Gastroesophageal sphincter (tissue), 4 donors: ENCODE measurements around the gene EEF2. TPM values are rescaled to one million over a fixed set of nuclear protein-coding genes. Genes with fewer than 3 reads are reported as not detected.
A peak's percentile ranks its signal among the peaks of the same experiment; 100 is the strongest.

Experiments used
- ATAC-seq: fragments of 150-250 bp; one replicate; pipeline ENCODE4 v1.9.1; 2016; ENCODE audit warnings: mild to moderate bottlenecking, moderate library complexity
- H3K27ac ChIP-seq, 4 donors: fragments of 200-600 bp; sonication (generic) in 3 of 4; 1 replicate in 3 of 4; 2 replicates in 1 of 4; pipeline ENCODE4 v1.5.1; 2016 to 2019
- H3K27me3 ChIP-seq: fragments of 200-600 bp; sonication (generic); one replicate; pipeline ENCODE4 v1.5.1; 2019
- H3K36me3 ChIP-seq, 2 donors: fragments of 200-600 bp; sonication (generic); one replicate each; pipeline ENCODE4 v1.5.1; 2019; ENCODE audit warnings: control low read depth in 1 of 2
- H3K4me1 ChIP-seq, 3 donors: fragments of 200-600 bp; sonication (generic); 1 replicate in 2 of 3; 2 replicates in 1 of 3; pipeline ENCODE4 v1.5.1; 2016 to 2019; ENCODE audit warnings: control low read depth in 2 of 3
- H3K4me3 ChIP-seq, 2 donors: fragments of 200-600 bp; sonication (generic); one replicate each; pipeline ENCODE4 v1.5.1; 2019; ENCODE audit warnings: mild to moderate bottlenecking in 1 of 2, moderate library complexity in 1 of 2
- H3K9me3 ChIP-seq, 3 donors: fragments of 200-600 bp; sonication (generic); one replicate each; pipeline ENCODE4 v1.5.1; 2017 to 2019; ENCODE audit warnings: control low read depth in 2 of 3
- EP300 ChIP-seq: sonication (generic); formaldehyde crosslinking; IDR thresholded peaks from one replicate; pipeline ENCODE4 v1.6.1; 2017; ENCODE audit warnings: antibody characterized with exemption, mild to moderate bottlenecking
- POLR2A ChIP-seq, 2 donors: fragments of 450-650 bp; IDR thresholded peaks; one replicate each; pipeline ENCODE4 v1.6.1; 2017; ENCODE audit warnings: antibody characterized with exemption in 2 of 2, mild to moderate bottlenecking in 2 of 2, moderate library complexity in 1 of 2
- POLR2AphosphoS5 ChIP-seq: sonication (generic); formaldehyde crosslinking; IDR thresholded peaks from one replicate; pipeline ENCODE4 v1.6.1; 2017; ENCODE audit warnings: antibody characterized with exemption
- WGBS, 2 donors: methylation state at CpG; one replicate each; pipeline ENCODE4 v1.1.5; 2018; ENCODE audit warnings: low coverage in 1 of 2; 5-methylcytosine and 5-hydroxymethylcytosine counted together
- total RNA-seq, 4 donors: library from RNA; depleted of rRNA; stranded (reverse); fragments of >200 nt; gene quantifications; one replicate each; pipeline ENCODE4 v1.1.0, GENCODE V29; 2016
- TF ChIP-seq, protein P1 (sequence below), 4 experiments: fragments of 200-600 bp in 2 of 4; fragments of 450-650 bp in 2 of 4; sonication (generic) in 1 of 4; IDR thresholded peaks; one replicate each; pipeline ENCODE4 v1.5.1; 2017 to 2019; ENCODE audit warnings: antibody characterized with exemption in 4 of 4, mild to moderate bottlenecking in 2 of 4, moderate library complexity in 2 of 4

Gene EEF2
- total RNA-seq, 4 donors from 2014 or later, result 2,212 to 2,463 (median 2,311) TPM

DNA sequence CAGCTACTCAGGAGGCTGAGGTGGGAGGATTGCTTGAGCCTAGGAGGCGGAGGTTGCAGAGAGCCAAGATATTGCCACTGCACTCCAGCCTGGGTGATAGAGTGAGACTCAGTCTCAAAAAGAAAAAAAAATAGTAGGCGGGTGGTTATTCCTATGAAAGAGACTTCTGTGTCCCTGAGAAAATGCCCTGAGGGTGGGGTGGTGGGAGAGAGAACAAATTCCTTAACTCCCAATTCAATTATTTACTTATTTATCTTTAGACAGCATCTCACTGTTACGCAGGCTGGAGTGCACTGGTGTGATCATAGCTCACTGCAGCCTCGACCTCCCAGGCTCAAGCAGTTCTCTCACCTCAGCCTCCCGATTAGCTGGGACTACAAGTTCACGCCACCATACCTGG is 10.3 kb upstream of the EEF2 start:
- no peak for ATAC-seq
- H3K27ac ChIP-seq, result no peak overlapping the region

DNA sequence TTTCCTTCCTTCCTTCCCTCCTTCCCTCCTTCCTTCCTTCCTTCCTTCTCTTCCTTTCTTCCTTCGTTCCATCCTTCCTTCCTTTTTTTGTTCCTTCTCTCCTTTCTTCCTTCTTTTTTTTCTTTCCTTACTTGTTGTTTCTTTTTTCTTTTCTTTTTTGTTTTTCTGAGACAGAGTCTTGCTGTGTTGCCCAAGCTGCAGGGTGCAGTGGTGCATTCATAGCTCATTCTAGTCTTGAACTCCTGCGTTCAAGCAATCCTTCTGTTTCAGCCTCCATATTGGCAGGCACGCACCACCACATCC is 5.5 kb upstream of the EEF2 start:
- TF ChIP-seq, protein P1, sequence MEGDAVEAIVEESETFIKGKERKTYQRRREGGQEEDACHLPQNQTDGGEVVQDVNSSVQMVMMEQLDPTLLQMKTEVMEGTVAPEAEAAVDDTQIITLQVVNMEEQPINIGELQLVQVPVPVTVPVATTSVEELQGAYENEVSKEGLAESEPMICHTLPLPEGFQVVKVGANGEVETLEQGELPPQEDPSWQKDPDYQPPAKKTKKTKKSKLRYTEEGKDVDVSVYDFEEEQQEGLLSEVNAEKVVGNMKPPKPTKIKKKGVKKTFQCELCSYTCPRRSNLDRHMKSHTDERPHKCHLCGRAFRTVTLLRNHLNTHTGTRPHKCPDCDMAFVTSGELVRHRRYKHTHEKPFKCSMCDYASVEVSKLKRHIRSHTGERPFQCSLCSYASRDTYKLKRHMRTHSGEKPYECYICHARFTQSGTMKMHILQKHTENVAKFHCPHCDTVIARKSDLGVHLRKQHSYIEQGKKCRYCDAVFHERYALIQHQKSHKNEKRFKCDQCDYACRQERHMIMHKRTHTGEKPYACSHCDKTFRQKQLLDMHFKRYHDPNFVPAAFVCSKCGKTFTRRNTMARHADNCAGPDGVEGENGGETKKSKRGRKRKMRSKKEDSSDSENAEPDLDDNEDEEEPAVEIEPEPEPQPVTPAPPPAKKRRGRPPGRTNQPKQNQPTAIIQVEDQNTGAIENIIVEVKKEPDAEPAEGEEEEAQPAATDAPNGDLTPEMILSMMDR (IDR thresholded peaks at IDR 0.05), result no peak
- TF ChIP-seq POLR2A (IDR thresholded peaks at IDR 0.05) (no peak), EP300 (no peak)
- Histone ChIP-seq H3K4me3 (no peak overlapping the region), H3K4me1 (peaks cover 5 to 28% (median 18%) of the 10 kb centered on the region in 3 donors), H3K36me3 (no peaks in the 10 kb centered on the region), H3K27ac (no peak overlapping the region), H3K27me3 (no peaks in the 10 kb centered on the region), H3K9me3 (no peaks in the 10 kb centered on the region)
- no peak for ATAC-seq
- WGBS, 2 donors, result 62 to 77% methylated on average over 3 of the region's 3 CpGs

More for the DNA sequence above, 10.3 kb upstream of the EEF2 start:
- WGBS, 2 donors, result 63 to 68% methylated on average over 1 to 5 of the region's 6 CpGs
- Histone ChIP-seq H3K4me3 (no peak overlapping the region), H3K9me3 (no peaks in the 10 kb centered on the region), H3K36me3 (no peaks in the 10 kb centered on the region), H3K4me1 (no peaks in the 10 kb centered on the region), H3K27me3 (no peaks in the 10 kb centered on the region)
- TF ChIP-seq EP300 (no peak), POLR2AphosphoS5 (no peak), POLR2A (IDR thresholded peaks at IDR 0.05) (no peak)
- TF ChIP-seq, protein P1 (IDR thresholded peaks at IDR 0.05), result no peak

GRCh38 chr19:3987619-3988371 is 2.5 kb upstream of the EEF2 start:
- Histone ChIP-seq H3K27me3 (no peaks in the 10 kb centered on the region), H3K4me3 (peak overlapping the region in 1 of 2 donors; percentile 94), H3K36me3 (peaks cover 0 to 13% of the 10 kb centered on the region in 2 donors), H3K4me1 (peaks cover 6 to 49% (median 34%) of the 10 kb centered on the region in 3 donors), H3K27ac (peak overlapping the region in 2 of 4 donors; percentile 48 to 96), H3K9me3 (no peaks in the 10 kb centered on the region)
- 1 to 8% methylated on average over 19 to 20 of the region's 30 CpGs for WGBS, 2 donors
- TF ChIP-seq, protein P1 (IDR thresholded peaks at IDR 0.05), result peak in 3 of 4 experiments; percentile 73 to 83 (median 76)
- no peak for TF ChIP-seq POLR2AphosphoS5
- ATAC-seq, result no peak

- peak; percentile 42 for ATAC-seq
Measured at GRCh38 chr19:3986260-3987041, 1.2 kb upstream of the EEF2 start.

More at GRCh38 chr19:3986260-3987041, 1.2 kb upstream of the EEF2 start:
- peak overlapping the region in 1 of 2 donors; percentile 94 for H3K4me3 ChIP-seq
- TF ChIP-seq POLR2A (IDR thresholded peaks at IDR 0.05), result no peak
- TF ChIP-seq POLR2AphosphoS5, result peak; percentile 58
- TF ChIP-seq, protein P1 (IDR thresholded peaks at IDR 0.05), result peak in 3 of 4 experiments; percentile 72 to 79 (median 75)
- H3K9me3 ChIP-seq, result no peaks in the 10 kb centered on the region
- H3K4me1 ChIP-seq, result peaks cover 6 to 63% (median 34%) of the 10 kb centered on the region in 3 donors
- peak overlapping the region; percentile 70 to 96 (median 94) for H3K27ac ChIP-seq
- H3K27me3 ChIP-seq, result no peaks in the 10 kb centered on the region
- 1 to 8% methylated on average over 20 of the region's 21 CpGs for whole genome bisulfite sequencing, 2 donors
- H3K36me3 ChIP-seq, result peaks cover 0 to 27% of the 10 kb centered on the region in 2 donors
